ENCODE results near the gene GLA.

The GLA gene

DNA sequence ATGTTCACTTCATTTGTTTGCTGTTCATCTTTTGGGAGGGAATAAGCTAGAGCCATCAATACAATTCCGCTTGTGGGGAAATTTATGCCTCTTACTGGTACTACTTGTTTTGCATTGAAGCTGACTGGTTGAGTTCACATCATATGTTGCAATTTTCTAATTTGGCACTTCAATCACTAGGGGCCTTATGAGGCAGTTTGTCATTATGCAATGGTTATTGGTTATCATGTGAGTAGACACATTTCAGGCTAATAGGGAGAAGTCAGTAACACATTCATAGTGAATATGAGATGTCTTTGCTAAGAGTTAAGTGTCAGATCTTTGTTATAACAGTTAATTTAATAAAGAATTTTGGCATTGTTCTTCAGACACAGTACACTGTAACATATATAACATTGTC, 11.9 kb downstream of the GLA start:
- Histone ChIP-seq H3K4me3 (ENCODE audit: low read depth in 1 of 2, low read length in 2 of 2) (no peak overlapping the region), H3K4me1 (ENCODE audit: insufficient read depth, low read length) (no peaks in the 10 kb centered on the region), H3K27me3 (ENCODE audit: control insufficient read depth in 1 of 2, insufficient read depth in 2 of 2, low read length in 2 of 2) (no peaks in the 10 kb centered on the region), H3K27ac (ENCODE audit: low read depth, low read length) (no peak overlapping the region), H3K9me3 (ENCODE audit: low read length) (no peaks in the 10 kb centered on the region), H3K36me3 (ENCODE audit: insufficient read depth, low read length) (peaks cover 8% of the 10 kb centered on the region), H3K9ac (ENCODE audit: low read length) (no peak overlapping the region)

DNA sequence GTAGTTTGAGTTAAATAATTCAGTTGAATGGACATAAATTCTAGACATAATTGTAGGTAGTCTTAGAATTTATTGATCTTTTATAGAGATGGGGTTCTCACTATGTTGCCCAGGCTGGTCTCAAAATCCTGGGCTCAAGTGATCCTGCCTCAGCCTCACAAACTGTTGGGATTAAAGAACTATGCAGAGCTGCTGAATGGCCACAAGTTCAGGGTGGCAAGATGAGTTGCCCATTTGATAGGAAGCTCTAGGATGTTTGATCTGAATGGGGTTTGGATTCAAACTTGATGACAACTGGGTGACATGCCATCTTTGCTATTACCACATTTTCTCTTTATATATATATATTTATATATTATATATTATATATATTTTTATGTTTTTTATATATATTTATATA, 13.4 kb downstream of the GLA start:
- no peak overlapping the region for H3K27ac ChIP-seq (ENCODE audit: low read depth, low read length)
- H3K9ac ChIP-seq (ENCODE audit: low read length), result no peak overlapping the region
- H3K27me3 ChIP-seq (ENCODE audit: control insufficient read depth in 1 of 2, insufficient read depth in 2 of 2, low read length in 2 of 2), result no peaks in the 10 kb centered on the region
- peaks cover 8% of the 10 kb centered on the region for H3K36me3 ChIP-seq (ENCODE audit: insufficient read depth, low read length)
- no peaks in the 10 kb centered on the region for H3K9me3 ChIP-seq (ENCODE audit: low read length)
- no peak overlapping the region for H3K4me3 ChIP-seq (ENCODE audit: low read depth in 1 of 2, low read length in 2 of 2)
- no peaks in the 10 kb centered on the region for H3K4me1 ChIP-seq (ENCODE audit: insufficient read depth, low read length)

DNA sequence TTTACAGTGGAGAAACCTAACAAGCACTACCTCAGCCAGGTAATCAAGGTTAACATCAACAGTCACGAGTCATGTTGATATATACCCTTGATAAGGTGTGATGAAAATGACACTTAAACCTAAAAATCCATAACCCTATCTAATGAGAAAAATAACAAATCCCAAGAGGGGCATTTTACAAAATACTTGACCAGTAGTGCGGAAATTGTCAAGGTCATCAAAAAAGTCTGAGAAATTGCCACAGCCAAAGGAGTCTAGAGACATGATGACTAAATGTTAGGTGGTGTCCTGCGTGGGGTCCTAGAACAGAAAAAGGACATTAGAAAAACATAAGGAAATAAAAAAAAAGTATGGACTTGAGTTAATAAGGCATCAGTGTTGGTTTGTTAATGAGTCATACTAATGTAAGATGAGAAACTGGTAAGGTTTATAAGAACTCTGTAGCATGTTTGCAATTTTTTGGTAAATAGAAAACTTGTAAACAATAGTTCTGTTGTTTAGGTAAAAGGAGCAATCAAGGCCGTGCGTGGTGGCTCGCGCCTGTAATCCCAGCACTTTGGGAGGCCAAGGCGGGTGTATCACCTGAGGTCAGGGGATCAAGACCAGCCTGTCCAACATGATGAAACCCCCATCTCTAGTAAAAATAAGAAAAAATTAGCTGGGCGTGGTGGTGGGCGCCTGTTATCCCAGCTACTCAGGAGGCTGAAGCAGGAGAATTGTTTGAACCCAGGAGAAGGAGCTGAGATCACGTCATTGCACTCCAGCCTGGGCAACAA, 14.0 kb downstream of the GLA start:
- no peak overlapping the region for H3K9ac ChIP-seq (ENCODE audit: low read length)
- H3K27me3 ChIP-seq (ENCODE audit: control insufficient read depth in 1 of 2, insufficient read depth in 2 of 2, low read length in 2 of 2), result no peaks in the 10 kb centered on the region
- H3K36me3 ChIP-seq (ENCODE audit: insufficient read depth, low read length), result peaks cover 8% of the 10 kb centered on the region
- no peaks in the 10 kb centered on the region for H3K9me3 ChIP-seq (ENCODE audit: low read length)
- H3K27ac ChIP-seq (ENCODE audit: low read depth, low read length), result no peak overlapping the region
- H3K4me1 ChIP-seq (ENCODE audit: insufficient read depth, low read length), result no peaks in the 10 kb centered on the region
- no peak overlapping the region for H3K4me3 ChIP-seq (ENCODE audit: low read depth in 1 of 2, low read length in 2 of 2)

DNA sequence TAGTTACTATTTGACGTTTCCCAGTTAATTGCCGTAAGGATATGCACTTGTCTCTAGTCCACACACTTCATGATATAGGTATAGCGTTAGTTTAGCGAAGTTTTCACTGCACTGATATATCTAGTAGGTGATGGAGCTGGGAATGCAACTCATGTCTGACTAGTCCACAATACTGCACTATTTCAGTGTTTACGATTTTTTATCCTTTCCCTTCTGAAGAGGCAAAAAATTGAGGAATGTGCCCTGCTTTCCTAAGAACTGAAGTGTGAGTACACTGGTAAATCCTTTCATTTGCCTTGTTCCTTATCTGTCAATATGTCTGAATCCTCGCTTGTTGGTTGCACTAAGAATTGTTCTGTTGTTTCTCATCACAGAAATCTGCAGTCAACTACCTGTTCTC, 15.9 kb downstream of the GLA start:
- no peak overlapping the region for H3K9ac ChIP-seq (ENCODE audit: low read length)
- no peak overlapping the region for H3K4me3 ChIP-seq (ENCODE audit: low read depth in 1 of 2, low read length in 2 of 2)
- H3K36me3 ChIP-seq (ENCODE audit: insufficient read depth, low read length), result peaks cover 8% of the 10 kb centered on the region
- peak overlapping the region; percentile 52 for H3K27ac ChIP-seq (ENCODE audit: low read depth, low read length)
- H3K27me3 ChIP-seq (ENCODE audit: control insufficient read depth in 1 of 2, insufficient read depth in 2 of 2, low read length in 2 of 2), result no peaks in the 10 kb centered on the region
- no peaks in the 10 kb centered on the region for H3K9me3 ChIP-seq (ENCODE audit: low read length)
- no peaks in the 10 kb centered on the region for H3K4me1 ChIP-seq (ENCODE audit: insufficient read depth, low read length)

DNA sequence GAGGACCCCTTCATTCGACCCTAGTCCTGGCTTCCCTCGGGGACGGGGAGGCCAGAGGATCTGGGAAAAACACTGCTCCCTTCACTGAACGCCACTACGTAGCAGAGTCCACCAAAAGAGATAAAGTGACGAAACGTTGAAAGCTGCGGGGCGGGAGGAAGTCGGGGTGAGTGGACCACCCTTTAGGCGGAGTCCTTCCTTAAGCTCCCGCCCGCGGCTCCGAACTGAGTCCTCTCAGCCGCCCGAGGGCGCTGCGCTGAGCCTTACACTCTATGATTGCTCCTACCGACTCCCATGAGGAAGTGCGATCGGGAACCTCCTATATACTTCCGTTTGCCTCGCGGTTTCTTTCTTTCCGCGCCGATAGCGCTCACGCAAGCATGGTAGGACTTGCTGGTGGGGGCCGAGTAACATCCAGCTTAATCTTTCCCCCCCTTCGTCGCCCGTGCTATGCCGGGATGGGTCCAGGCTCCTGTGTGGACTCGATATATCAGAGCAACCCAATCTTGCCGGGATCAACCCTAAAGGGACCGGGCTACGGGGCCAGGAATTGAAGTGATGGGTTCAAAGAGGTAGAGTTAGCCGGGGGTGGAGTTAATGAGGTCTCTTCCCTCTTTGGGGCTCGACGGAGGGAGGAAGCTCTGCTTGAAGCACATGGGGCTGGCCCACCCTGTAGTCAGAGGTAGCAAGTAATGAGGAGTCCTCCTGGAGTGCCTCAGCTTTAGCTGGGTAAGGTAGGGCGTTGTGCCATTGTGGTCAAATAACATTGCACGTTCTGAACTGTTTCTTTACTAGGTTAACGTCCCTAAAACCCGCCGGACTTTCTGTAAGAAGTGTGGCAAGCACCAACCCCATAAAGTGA, 16.8 kb downstream of the GLA start, which contains the start of gene RPL36A:
TSS of gene RPL36A (plus strand) at position 348 of the 862 bp plus-strand sequence. CDS start at position 381, 33 bp downstream.
- H3K9me3 ChIP-seq (ENCODE audit: low read length), result no peaks in the 10 kb centered on the region
- H3K27ac ChIP-seq (ENCODE audit: low read depth, low read length), result peak within 1 kb of the TSS; percentile 52
- no peaks in the 10 kb centered on the region for H3K27me3 ChIP-seq (ENCODE audit: control insufficient read depth in 1 of 2, insufficient read depth in 2 of 2, low read length in 2 of 2)
- peak within 1 kb of the TSS; percentile 14 for H3K9ac ChIP-seq (ENCODE audit: low read length)
- H3K36me3 ChIP-seq (ENCODE audit: insufficient read depth, low read length), result peaks cover 8% of the 10 kb centered on the region
- no peaks in the 10 kb centered on the region for H3K4me1 ChIP-seq (ENCODE audit: insufficient read depth, low read length)
- H3K4me3 ChIP-seq (ENCODE audit: low read depth in 1 of 2, low read length in 2 of 2), result peak within 1 kb of the TSS; percentile 55 to 60

DNA sequence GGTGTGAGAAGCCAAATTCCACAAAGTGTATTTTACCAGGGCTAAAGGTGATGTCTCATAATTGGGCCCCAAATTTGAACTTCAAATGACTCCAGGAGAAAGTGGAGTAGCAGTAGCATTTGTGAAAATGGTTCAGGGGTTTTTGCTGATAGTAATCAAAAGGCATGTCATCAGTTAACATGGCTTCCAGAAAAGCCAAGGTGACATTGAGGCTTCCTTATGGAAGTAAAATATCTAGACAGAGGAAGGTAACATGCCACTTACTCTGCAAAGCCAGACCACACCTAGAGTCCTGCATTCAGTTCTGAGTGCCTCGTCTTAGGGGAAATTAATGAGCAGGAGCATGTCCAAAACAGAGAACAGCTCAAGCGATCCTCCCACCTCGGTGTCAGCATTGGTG, 19.1 kb downstream of the GLA start:
- peaks cover 8% of the 10 kb centered on the region for H3K36me3 ChIP-seq (ENCODE audit: insufficient read depth, low read length)
- no peak overlapping the region for H3K4me3 ChIP-seq (ENCODE audit: low read depth in 1 of 2, low read length in 2 of 2)
- no peaks in the 10 kb centered on the region for H3K4me1 ChIP-seq (ENCODE audit: insufficient read depth, low read length)

DNA sequence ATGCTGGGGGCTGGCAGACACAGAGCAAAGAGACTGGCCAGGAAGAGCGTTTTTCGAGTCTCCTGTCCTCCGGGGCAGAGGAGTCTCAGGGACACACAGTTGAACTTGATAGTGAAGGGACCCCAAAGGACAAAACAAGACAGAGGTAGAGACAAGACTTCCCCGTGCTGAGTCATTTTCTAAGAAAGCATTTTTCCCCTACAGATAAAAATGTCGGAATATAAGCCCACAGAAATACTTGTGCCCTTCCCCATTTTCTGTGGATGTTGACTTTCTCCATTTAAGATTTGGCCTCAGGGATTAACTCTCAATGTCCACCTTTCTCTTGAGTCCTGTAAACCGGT, 21.2 kb downstream of the GLA start:
- Histone ChIP-seq H3K36me3 (ENCODE audit: insufficient read depth, low read length) (no peaks in the 10 kb centered on the region), H3K4me3 (ENCODE audit: low read depth in 1 of 2, low read length in 2 of 2) (no peak overlapping the region), H3K4me1 (ENCODE audit: insufficient read depth, low read length) (no peaks in the 10 kb centered on the region), H3K9ac (ENCODE audit: low read length) (no peak overlapping the region), H3K27me3 (ENCODE audit: control insufficient read depth in 1 of 2, insufficient read depth in 2 of 2, low read length in 2 of 2) (no peaks in the 10 kb centered on the region), H3K27ac (ENCODE audit: low read depth, low read length) (no peak overlapping the region), H3K9me3 (ENCODE audit: low read length) (no peaks in the 10 kb centered on the region)

More for the DNA sequence above, 19.1 kb downstream of the GLA start:
- Histone ChIP-seq H3K9ac (ENCODE audit: low read length) (no peak overlapping the region), H3K9me3 (ENCODE audit: low read length) (no peaks in the 10 kb centered on the region), H3K27ac (ENCODE audit: low read depth, low read length) (no peak overlapping the region), H3K27me3 (ENCODE audit: control insufficient read depth in 1 of 2, insufficient read depth in 2 of 2, low read length in 2 of 2) (no peaks in the 10 kb centered on the region)

DNA sequence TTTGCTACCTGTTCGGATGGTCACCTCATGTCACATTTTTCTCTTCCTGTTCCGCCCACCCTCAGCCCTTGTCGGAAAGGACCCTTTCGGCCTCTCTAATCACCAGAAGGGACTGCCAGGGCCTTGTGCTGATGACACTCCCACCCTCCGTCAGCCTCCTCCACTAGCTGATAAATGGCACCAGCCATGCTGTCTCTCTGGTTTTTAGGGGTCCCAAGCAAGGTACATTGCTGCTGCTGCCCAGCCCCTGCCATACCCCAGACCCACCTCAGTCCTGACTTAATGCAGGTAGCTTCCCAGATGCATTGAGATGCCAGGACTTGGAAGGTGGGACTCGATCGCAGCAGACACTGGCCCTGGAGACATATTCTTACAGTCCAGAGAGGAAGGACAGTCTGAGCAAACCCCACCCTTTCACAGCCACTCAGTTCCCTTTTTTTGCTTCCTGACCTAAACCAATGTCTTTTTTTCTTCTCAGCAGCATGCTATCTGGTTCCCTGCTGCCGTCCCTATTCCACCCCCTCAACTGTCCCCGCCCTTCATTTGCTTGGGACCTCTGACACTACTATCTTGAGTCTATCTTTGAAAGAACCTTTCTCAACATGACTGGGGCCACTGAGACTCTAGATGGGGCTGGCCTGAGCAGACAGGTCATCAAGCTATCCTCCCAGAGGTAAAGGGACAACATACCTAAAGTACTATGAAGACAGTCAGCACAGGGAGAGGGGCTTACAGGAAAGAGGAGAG, 21.8 kb downstream of the GLA start, which contains the start of gene BTK:
TSS of gene BTK (minus strand) at position 397 of the 747 bp plus-strand sequence. CDS start 10,907 bp downstream, outside the sequence.
- H3K9me3 ChIP-seq (ENCODE audit: low read length), result no peaks in the 10 kb centered on the region
- H3K9ac ChIP-seq (ENCODE audit: low read length), result no peak within 1 kb of the TSS
- no peaks in the 10 kb centered on the region for H3K4me1 ChIP-seq (ENCODE audit: insufficient read depth, low read length)
- H3K36me3 ChIP-seq (ENCODE audit: insufficient read depth, low read length), result no peaks in the 10 kb centered on the region
- H3K4me3 ChIP-seq (ENCODE audit: low read depth in 1 of 2, low read length in 2 of 2), result no peak within 1 kb of the TSS
- H3K27ac ChIP-seq (ENCODE audit: low read depth, low read length), result no peak within 1 kb of the TSS
- H3K27me3 ChIP-seq (ENCODE audit: control insufficient read depth in 1 of 2, insufficient read depth in 2 of 2, low read length in 2 of 2), result no peaks in the 10 kb centered on the region

DNA sequence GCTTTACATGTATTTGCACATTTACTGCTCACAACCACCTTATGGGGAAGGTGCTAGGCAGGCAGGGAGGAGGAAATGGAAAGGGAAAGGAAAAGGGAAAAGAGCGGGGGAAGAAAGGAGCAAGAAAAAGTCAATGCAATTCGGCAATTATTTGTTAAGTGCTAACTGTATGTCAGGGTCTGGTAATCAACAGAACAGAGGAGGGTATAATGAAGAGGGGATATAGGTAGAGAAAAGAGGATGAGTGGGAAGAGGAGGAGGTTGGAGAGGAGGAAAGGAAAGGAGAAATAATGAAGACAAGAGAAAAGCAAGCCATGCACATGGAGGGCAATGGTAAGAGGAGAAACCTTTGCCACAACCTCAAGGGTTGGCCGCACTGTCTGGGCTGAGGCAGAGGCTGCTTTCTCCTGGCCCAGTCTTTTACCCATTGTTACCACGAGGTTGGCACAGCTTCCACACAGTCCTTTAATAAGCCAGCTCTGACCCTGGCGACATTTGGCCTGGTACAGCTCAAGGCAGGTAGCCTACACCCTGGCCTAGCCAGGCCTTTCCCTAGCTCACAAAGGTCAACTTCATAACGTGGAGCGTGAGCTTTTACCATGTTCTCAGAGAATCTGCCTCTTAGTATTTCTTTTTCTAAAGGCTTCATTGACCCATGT, 22.6 kb downstream of the GLA start:
- no peak overlapping the region for H3K27ac ChIP-seq (ENCODE audit: low read depth, low read length)

DNA sequence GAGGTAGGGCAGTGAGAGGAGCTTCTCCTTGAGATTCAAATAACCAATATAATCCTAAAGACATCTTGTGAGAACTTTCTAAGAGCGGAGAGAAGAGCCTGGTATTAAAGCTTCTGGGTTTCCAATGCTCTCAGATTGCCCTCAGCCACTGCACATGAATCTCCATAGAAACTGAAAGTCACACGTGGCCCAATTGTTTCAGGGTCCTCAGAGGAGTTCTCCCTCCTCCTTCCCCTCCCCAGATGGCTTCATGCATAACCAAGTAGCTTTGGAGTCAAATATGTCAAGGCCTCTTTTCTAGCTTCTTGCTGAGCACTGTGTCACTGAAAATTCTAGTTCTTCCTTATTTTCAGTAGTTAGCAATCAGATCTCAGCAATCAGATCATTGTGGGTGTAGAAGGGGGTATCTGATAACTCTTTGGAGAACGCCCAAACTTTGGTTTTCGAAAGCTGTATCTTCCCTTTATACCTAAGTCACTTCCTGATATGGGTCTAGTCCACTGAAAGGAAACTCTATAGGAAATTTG, 24.0 kb downstream of the GLA start:
- Histone ChIP-seq H3K4me3 (ENCODE audit: low read depth in 1 of 2, low read length in 2 of 2) (no peak overlapping the region), H3K9me3 (ENCODE audit: low read length) (no peaks in the 10 kb centered on the region), H3K27me3 (ENCODE audit: control insufficient read depth in 1 of 2, insufficient read depth in 2 of 2, low read length in 2 of 2) (peaks cover 0 to 4% of the 10 kb centered on the region in 2 donors), H3K9ac (ENCODE audit: low read length) (no peak overlapping the region), H3K36me3 (ENCODE audit: insufficient read depth, low read length) (no peaks in the 10 kb centered on the region), H3K27ac (ENCODE audit: low read depth, low read length) (no peak overlapping the region), H3K4me1 (ENCODE audit: insufficient read depth, low read length) (no peaks in the 10 kb centered on the region)

More for the DNA sequence above, 22.6 kb downstream of the GLA start:
- H3K36me3 ChIP-seq (ENCODE audit: insufficient read depth, low read length), result no peaks in the 10 kb centered on the region
- no peak overlapping the region for H3K4me3 ChIP-seq (ENCODE audit: low read depth in 1 of 2, low read length in 2 of 2)
- H3K27me3 ChIP-seq (ENCODE audit: control insufficient read depth in 1 of 2, insufficient read depth in 2 of 2, low read length in 2 of 2), result no peaks in the 10 kb centered on the region
- no peaks in the 10 kb centered on the region for H3K4me1 ChIP-seq (ENCODE audit: insufficient read depth, low read length)
- H3K9me3 ChIP-seq (ENCODE audit: low read length), result no peaks in the 10 kb centered on the region
- H3K9ac ChIP-seq (ENCODE audit: low read length), result no peak overlapping the region

Data from muscle layer of colon (tissue), 2 donors.